PFSK-1 (cell line): ENCODE measurements around the gene PAX8. TPM values are rescaled to one million over a fixed set of nuclear protein-coding genes. Genes with fewer than 3 reads are reported as not detected.

Experiments
- FOXP2 ChIP-seq: optimal IDR thresholded peaks from 2 replicates; pipeline ENCODE3; 2011; ENCODE audit warnings: borderline replicate concordance, control low read depth, inconsistent platforms; ENCODE audit not compliant: insufficient read depth; ENCODE audit errors: extremely low read length, extremely low read depth
- POLR2AphosphoS5 ChIP-seq: IDR thresholded peaks from 2 replicates; pipeline ENCODE4 v1.6.1; 2012; ENCODE audit warnings: low read depth, mild to moderate bottlenecking, control low read depth, low read length, moderate library complexity
- SIN3A ChIP-seq: IDR thresholded peaks from 2 replicates; pipeline ENCODE4 v1.6.1; 2012; ENCODE audit warnings: mild to moderate bottlenecking, low read length, moderate library complexity, borderline replicate concordance; ENCODE audit not compliant: insufficient read depth
- TAF1 ChIP-seq: IDR thresholded peaks from 2 replicates; pipeline ENCODE4 v1.6.1; 2012; ENCODE audit warnings: low read length, control low read depth, borderline replicate concordance; ENCODE audit not compliant: insufficient read depth
- polyA plus RNA-seq: library from polyadenylated mRNA; unstranded; fragments of >200 nt; gene quantifications from one replicate; pipeline ENCODE4 v1.2.1, GENCODE V29; 2012; ENCODE audit warnings: low read depth, missing spikeins; ENCODE audit not compliant: insufficient read length
- TF ChIP-seq, protein P1 (sequence below), 2 experiments: IDR thresholded peaks; 2 replicates each; pipeline versions ENCODE4 v1.6.1 to v1.8.0; 2011 to 2012; ENCODE audit warnings: low read depth in 2 of 2, low read length in 2 of 2, control low read depth in 1 of 2, inconsistent platforms in 1 of 2, mild to moderate bottlenecking in 1 of 2, moderate library complexity in 1 of 2; ENCODE audit not compliant: insufficient read depth in 1 of 2

PAX8 gene
- 1.9 TPM for polyA plus RNA-seq

GRCh38 chr2:113278742-113279139 lies at the start of gene PAX8:
TSS of gene PAX8 (minus strand) at chr2:113278921. CDS start at chr2:113278394, 527 bp downstream.
- no peak for TF ChIP-seq POLR2AphosphoS5
- TF ChIP-seq TAF1 = no peak

GRCh38 chr2:113328043-113328442 lies 49.3 kb upstream of the PAX8 start:
- TF ChIP-seq SIN3A (no peak), POLR2AphosphoS5 (no peak), FOXP2 (no peak), TAF1 (no peak)
- TF ChIP-seq, protein P1, sequence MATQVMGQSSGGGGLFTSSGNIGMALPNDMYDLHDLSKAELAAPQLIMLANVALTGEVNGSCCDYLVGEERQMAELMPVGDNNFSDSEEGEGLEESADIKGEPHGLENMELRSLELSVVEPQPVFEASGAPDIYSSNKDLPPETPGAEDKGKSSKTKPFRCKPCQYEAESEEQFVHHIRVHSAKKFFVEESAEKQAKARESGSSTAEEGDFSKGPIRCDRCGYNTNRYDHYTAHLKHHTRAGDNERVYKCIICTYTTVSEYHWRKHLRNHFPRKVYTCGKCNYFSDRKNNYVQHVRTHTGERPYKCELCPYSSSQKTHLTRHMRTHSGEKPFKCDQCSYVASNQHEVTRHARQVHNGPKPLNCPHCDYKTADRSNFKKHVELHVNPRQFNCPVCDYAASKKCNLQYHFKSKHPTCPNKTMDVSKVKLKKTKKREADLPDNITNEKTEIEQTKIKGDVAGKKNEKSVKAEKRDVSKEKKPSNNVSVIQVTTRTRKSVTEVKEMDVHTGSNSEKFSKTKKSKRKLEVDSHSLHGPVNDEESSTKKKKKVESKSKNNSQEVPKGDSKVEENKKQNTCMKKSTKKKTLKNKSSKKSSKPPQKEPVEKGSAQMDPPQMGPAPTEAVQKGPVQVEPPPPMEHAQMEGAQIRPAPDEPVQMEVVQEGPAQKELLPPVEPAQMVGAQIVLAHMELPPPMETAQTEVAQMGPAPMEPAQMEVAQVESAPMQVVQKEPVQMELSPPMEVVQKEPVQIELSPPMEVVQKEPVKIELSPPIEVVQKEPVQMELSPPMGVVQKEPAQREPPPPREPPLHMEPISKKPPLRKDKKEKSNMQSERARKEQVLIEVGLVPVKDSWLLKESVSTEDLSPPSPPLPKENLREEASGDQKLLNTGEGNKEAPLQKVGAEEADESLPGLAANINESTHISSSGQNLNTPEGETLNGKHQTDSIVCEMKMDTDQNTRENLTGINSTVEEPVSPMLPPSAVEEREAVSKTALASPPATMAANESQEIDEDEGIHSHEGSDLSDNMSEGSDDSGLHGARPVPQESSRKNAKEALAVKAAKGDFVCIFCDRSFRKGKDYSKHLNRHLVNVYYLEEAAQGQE (IDR thresholded peaks at IDR 0.05; ENCODE audit: insufficient read depth in 1 of 2, low read depth in 2 of 2, low read length in 2 of 2) = no peak

GRCh38 chr2:113324684-113325160 lies 46.0 kb upstream of the PAX8 start:
- no peak for TF ChIP-seq TAF1
- TF ChIP-seq, protein P1 (IDR thresholded peaks at IDR 0.05; ENCODE audit: insufficient read depth in 1 of 2, low read depth in 2 of 2, low read length in 2 of 2) = no peak
- no peak for TF ChIP-seq SIN3A
- no peak for TF ChIP-seq FOXP2
- TF ChIP-seq POLR2AphosphoS5 = no peak

GRCh38 chr2:113316085-113316484 lies 37.4 kb upstream of the PAX8 start:
- TF ChIP-seq, protein P1 (IDR thresholded peaks at IDR 0.05; ENCODE audit: insufficient read depth in 1 of 2, low read depth in 2 of 2, low read length in 2 of 2) = no peak
- TF ChIP-seq POLR2AphosphoS5 (no peak), TAF1 (no peak), FOXP2 (no peak), SIN3A (no peak)

DNA sequence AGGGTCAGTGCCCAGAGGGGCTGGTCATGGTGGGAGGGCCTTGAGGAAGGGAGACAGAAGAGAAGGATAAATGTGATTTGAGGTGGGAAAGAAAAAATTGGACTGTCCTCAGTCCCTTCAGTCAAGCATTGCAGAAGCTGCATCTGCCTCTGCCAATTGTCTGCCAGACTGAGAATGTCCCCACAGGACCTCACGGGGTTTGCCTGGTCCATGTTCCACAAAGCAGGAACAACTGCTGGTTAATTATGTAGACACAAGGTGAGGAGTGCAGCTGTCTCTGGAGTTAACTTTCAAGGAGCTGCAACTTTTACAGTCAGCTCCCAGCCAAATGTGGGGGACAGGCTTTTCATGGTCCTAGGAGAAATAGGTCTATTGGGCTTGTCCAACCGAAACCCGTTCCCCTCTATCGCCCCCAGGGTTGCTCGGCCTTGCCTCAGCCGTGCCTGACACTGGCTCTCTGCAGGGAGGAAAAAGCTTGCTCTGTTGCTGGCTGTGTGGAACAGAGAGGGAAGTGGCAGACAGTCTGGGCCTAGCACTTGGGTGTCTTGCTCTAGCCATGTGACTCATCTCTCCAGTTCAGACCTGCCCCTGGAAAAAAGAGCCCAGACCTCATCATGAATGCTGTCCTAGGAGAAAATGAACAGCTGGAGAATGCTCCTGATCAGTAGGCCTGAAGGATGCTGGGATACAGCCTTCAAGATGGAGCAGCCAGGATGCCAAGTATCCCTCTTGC lies 31.1 kb upstream of the PAX8 start:
- TF ChIP-seq, protein P1 (IDR thresholded peaks at IDR 0.05; ENCODE audit: insufficient read depth in 1 of 2, low read depth in 2 of 2, low read length in 2 of 2) = no peak
- TF ChIP-seq TAF1 = no peak
- no peak for TF ChIP-seq FOXP2
- TF ChIP-seq POLR2AphosphoS5 = no peak
- no peak for TF ChIP-seq SIN3A
